ENCODE data around the gene SGF29. TPM values are rescaled to one million over a fixed set of nuclear protein-coding genes. Genes with fewer than 3 reads are reported as not detected.
A peak's percentile ranks its signal among the peaks of the same experiment; 100 is the strongest.

The SGF29 gene
- total and polyA plus RNA-seq, 9 of the 15 experiments (the other 6 are each of a cell fraction or from before 2014, with no cell fraction given) = 2.6 to 36.1 (median 21.2) TPM

- TF ChIP-seq TSHZ1 (CRISPR knock-in tag; IDR thresholded peaks at IDR 0.05) (no peak), ERF (CRISPR knock-in tag; IDR thresholded peaks at IDR 0.05) (no peak), ZNF384 (IDR thresholded peaks at IDR 0.05; ENCODE audit: low read depth, low read length) (no peak), ZNF133 (CRISPR knock-in tag; IDR thresholded peaks at IDR 0.05) (no peak), TEAD1 (CRISPR knock-in tag; IDR thresholded peaks at IDR 0.05) (no peak)
Observed at GRCh38 chr16:28569021-28569420, 15.3 kb downstream of the SGF29 start (continued).

GRCh38 chr16:28569968-28570752 lies 16.4 kb downstream of the SGF29 start:
- H3K4me1 ChIP-seq (replicated peaks in 1 of 2; ENCODE audit: control insufficient read depth in 2 of 2, insufficient read depth in 2 of 2, low read length in 2 of 2) = peaks cover 0 to 3% of the 10 kb centered on the region in 2 experiments; a peak in 1 of 5 replicates
- no peak overlapping the region for H3K4me2 ChIP-seq (ENCODE audit: insufficient read depth, low read length)
- H3K79me2 ChIP-seq (ENCODE audit: control insufficient read depth, insufficient read depth, low read length) = peaks cover 4% of the 10 kb centered on the region; the same call in 2 of the 3 replicates
- WGBS (ENCODE audit: insufficient coverage, low coverage, missing lambda C conversion rate) = 84% methylated on average over 4 of the region's 4 CpGs
- no peak overlapping the region for H2AFZ ChIP-seq (ENCODE audit: low read depth, low read length)
- no peak for FAIRE-seq
- H4K20me1 ChIP-seq (replicated peaks; ENCODE audit: control insufficient read depth, insufficient read depth, low read length) = no peaks in the 10 kb centered on the region; the same call in 1 of the 2 replicates
- H3K4me3 ChIP-seq = no peak overlapping the region
- CTCF ChIA-PET (ENCODE audit: low intra/inter-chr PET ratio) = no interaction called here
- peak overlapping the region in 1 of 2 experiments; percentile 8; a peak in 1 of 4 replicates for H3K9ac ChIP-seq (ENCODE audit: insufficient read depth in 1 of 2, low read depth in 2 of 2, low read length in 2 of 2)
- POLR2A ChIA-PET = no interaction called here
- no peaks in the 10 kb centered on the region; the same call in 1 of the 2 replicates for H3K9me3 ChIP-seq (replicated peaks; ENCODE audit: control insufficient read depth, insufficient read depth, low read depth, low read length)
- DNase-seq (ENCODE audit: extremely low read depth in 1 of 4, low spot score in 3 of 4) = no peak
- ATAC-seq = no peak
- in situ Hi-C loops (cut with MboI) (no loop called here), intact Hi-C loops (cut with micrococcal nuclease) (no loop called here)
- no TSS peak for BruUV-seq (replicated peaks)
- no peak overlapping the region for H3K27ac ChIP-seq (ENCODE audit: extremely low read depth, low read depth, low read length)
- H3K27me3 ChIP-seq (ENCODE audit: control insufficient read depth in 2 of 2, insufficient read depth in 2 of 2, low read length in 2 of 2) = no peaks in the 10 kb centered on the region
- no peaks in the 10 kb centered on the region for H3K36me3 ChIP-seq (ENCODE audit: control insufficient read depth, insufficient read depth, low read length)
- H3K9me1 ChIP-seq (ENCODE audit: control insufficient read depth, insufficient read depth, low read length) = no peaks in the 10 kb centered on the region
- TF ChIP-seq MED1 (CRISPR knock-in tag; IDR thresholded peaks at IDR 0.05; ENCODE audit: borderline replicate concordance) (no peak), CBX8 (IDR thresholded peaks at IDR 0.05; ENCODE audit: borderline replicate concordance, extremely low read depth, low read depth, low read length, poor library complexity, severe bottlenecking) (no peak), MEF2D (tag; conservative IDR thresholded peaks at IDR 0.05; ENCODE audit: low read depth) (no peak), CBX2 (IDR thresholded peaks at IDR 0.05; ENCODE audit: insufficient read depth, low read length, poor library complexity, severe bottlenecking) (no peak), CXXC5 (CRISPR knock-in tag; IDR thresholded peaks at IDR 0.05) (no peak), IRF2 (CRISPR knock-in tag; IDR thresholded peaks at IDR 0.05) (no peak), MCM2 (IDR thresholded peaks at IDR 0.05; ENCODE audit: low read depth) (no peak)
